Osteocyte (in vitro differentiated cells): ENCODE data around the gene TBL1Y. TPM values are rescaled to one million over a fixed set of nuclear protein-coding genes. Genes with fewer than 3 reads are reported as not detected.

Experiments
- DNase-seq: peaks from one replicate; pipeline ENCODE4 v3.0.0; 2021; ENCODE audit warnings: mixed read lengths; ENCODE audit not compliant: unreplicated experiment; ENCODE audit errors: extremely low spot score
- H3K27ac Mint-ChIP-seq: one replicate; pipeline ENCODE4 v1.8.0; 2021; ENCODE audit warnings: mild to moderate bottlenecking, mixed read lengths; ENCODE audit not compliant: unreplicated experiment
- H3K27me3 Mint-ChIP-seq: one replicate; pipeline ENCODE4 v1.8.0; 2021; ENCODE audit warnings: mixed read lengths; ENCODE audit not compliant: unreplicated experiment
- H3K36me3 Mint-ChIP-seq: one replicate; pipeline ENCODE4 v1.8.0; 2021; ENCODE audit warnings: mixed read lengths; ENCODE audit not compliant: unreplicated experiment
- H3K4me1 Mint-ChIP-seq: one replicate; pipeline ENCODE4 v1.8.0; 2021; ENCODE audit warnings: mixed read lengths; ENCODE audit not compliant: unreplicated experiment
- H3K4me3 Mint-ChIP-seq: one replicate; pipeline ENCODE4 v1.8.0; 2021; ENCODE audit warnings: mild to moderate bottlenecking, moderate library complexity, mixed read lengths; ENCODE audit not compliant: unreplicated experiment
- H3K9me3 Mint-ChIP-seq: one replicate; pipeline ENCODE4 v1.8.0; 2021; ENCODE audit warnings: mixed read lengths; ENCODE audit not compliant: unreplicated experiment
- total RNA-seq: library from RNA; stranded (reverse); gene quantifications from 2 replicates; pipeline ENCODE4 v1.2.1, GENCODE V29; 2021
- TF ChIP-seq, protein P1 (sequence below): fragments of 200-600 bp; sonication (generic); IDR thresholded peaks from 2 replicates; pipeline ENCODE4 v1.5.0; 2021; ENCODE audit warnings: antibody characterized with exemption, mild to moderate bottlenecking, moderate library complexity

Gene TBL1Y
- total RNA-seq, 1 donor from 2014 or later: not detected

DNA sequence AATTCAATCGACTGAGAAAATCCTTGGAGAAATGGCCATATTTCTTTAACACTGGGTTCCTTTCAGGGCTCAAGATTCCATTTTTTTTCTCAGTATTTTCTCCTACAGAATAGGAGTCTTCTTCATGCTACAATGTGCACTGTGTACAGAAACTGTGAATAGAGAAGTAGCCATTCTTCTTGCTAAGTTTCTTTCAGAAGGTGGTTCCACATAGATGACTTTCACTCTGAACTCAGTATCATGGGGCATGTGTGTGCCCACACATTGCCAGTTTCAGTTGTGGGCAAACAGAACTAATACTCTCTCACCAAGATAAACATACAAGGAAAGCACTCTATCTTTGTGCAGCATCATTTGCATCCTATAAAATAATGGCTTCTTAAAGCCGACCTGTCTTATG is 89.4 kb downstream of the TBL1Y start:
- H3K27ac Mint-ChIP-seq: no peak overlapping the region
- no peak overlapping the region for H3K4me3 Mint-ChIP-seq
- no peaks in the 10 kb centered on the region for H3K36me3 Mint-ChIP-seq
- TF ChIP-seq, protein P1, sequence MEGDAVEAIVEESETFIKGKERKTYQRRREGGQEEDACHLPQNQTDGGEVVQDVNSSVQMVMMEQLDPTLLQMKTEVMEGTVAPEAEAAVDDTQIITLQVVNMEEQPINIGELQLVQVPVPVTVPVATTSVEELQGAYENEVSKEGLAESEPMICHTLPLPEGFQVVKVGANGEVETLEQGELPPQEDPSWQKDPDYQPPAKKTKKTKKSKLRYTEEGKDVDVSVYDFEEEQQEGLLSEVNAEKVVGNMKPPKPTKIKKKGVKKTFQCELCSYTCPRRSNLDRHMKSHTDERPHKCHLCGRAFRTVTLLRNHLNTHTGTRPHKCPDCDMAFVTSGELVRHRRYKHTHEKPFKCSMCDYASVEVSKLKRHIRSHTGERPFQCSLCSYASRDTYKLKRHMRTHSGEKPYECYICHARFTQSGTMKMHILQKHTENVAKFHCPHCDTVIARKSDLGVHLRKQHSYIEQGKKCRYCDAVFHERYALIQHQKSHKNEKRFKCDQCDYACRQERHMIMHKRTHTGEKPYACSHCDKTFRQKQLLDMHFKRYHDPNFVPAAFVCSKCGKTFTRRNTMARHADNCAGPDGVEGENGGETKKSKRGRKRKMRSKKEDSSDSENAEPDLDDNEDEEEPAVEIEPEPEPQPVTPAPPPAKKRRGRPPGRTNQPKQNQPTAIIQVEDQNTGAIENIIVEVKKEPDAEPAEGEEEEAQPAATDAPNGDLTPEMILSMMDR: no peak
- H3K9me3 Mint-ChIP-seq: no peaks in the 10 kb centered on the region
- H3K4me1 Mint-ChIP-seq: no peaks in the 10 kb centered on the region
- no peaks in the 10 kb centered on the region for H3K27me3 Mint-ChIP-seq
- DNase-seq: no peak

DNA sequence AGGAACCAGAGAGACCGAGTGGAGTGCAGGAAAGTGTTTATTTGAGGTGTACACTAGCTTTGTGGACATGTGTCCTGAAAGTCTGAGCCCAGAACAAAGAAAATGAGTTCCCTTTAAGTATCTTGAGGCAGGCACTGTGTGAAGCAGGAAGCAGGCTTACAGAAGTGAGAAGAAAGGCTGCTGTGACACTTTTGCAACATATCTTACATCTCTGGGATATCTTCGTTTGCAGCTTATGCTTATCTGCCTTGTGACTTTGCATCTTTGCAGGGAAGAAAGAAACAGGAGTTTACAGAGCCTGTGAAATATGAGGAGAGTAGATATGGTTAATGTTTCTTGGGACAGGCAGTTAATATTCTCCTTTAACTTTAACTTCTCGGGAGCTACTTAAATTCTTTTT is 92.1 kb downstream of the TBL1Y start:
- no peak overlapping the region for H3K27ac Mint-ChIP-seq
- no peak for DNase-seq

DNA sequence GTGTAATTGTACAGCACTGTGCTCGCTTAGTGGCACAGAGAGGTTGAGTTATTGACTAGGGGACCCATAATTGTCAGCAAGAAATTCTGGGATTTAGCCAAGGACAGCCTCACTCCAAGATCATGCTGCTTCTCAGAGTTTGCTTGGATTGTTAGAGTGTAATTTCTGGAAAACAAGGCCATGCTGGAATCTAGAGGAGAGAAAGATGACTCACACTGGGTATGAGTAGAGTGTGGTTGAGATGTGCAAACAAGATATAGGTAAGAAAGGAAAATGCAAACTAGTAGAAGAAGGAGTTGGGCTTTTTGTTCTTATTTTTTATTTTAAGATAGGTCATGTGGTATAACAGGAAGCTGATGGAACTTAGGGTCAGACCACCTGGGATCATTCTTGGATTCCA is 97.4 kb downstream of the TBL1Y start:
- H3K27me3 Mint-ChIP-seq: no peaks in the 10 kb centered on the region
- H3K27ac Mint-ChIP-seq: no peak overlapping the region
- H3K4me1 Mint-ChIP-seq: no peaks in the 10 kb centered on the region
- no peak for DNase-seq
- no peaks in the 10 kb centered on the region for H3K36me3 Mint-ChIP-seq
- H3K4me3 Mint-ChIP-seq: no peak overlapping the region
- TF ChIP-seq, protein P1: no peak
- H3K9me3 Mint-ChIP-seq: no peaks in the 10 kb centered on the region

More for the DNA sequence above, 92.1 kb downstream of the TBL1Y start:
- Mint-ChIP-seq H3K36me3 (no peaks in the 10 kb centered on the region), H3K27me3 (no peaks in the 10 kb centered on the region), H3K4me3 (no peak overlapping the region), H3K4me1 (no peaks in the 10 kb centered on the region), H3K9me3 (no peaks in the 10 kb centered on the region)
- TF ChIP-seq, protein P1: no peak

DNA sequence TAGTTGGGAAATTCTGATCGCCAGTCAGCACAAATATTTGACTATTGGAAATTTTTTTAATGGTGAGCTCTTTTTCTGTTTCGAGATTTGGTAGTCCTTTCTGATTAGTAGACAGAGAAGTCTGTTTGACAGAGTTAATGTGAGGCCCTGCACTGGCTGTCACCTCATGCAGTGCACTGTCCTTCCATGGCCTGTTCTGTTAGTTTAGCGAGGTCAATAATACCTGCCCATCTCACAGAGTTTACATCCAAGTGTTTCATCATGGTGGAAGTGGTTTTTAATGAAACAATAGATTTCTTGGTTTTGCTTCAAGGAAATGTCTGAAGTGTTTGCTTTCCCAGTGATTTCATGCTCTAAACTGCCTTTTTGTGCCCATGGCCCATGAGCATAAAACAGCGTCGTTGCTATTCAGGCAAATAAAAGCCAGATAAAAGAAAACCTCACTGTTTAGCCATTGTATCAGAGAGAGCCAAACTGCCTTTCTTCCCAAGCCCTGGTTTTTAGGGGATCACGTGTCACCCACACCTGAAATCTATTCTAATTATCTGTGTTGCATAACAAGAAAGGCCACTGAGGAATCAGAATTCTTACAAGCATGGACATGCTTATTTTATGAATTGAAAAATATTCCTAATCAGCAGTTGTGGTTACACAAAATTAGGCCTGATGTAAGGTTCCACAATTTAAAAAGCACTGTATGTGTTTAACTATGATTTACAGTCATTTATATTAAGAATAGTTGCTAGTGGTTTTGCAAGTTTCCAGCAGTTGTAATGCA is 98.3 kb downstream of the TBL1Y start:
- Mint-ChIP-seq H3K27me3 (no peaks in the 10 kb centered on the region), H3K36me3 (no peaks in the 10 kb centered on the region), H3K27ac (no peak overlapping the region), H3K4me3 (no peak overlapping the region), H3K4me1 (no peaks in the 10 kb centered on the region), H3K9me3 (no peaks in the 10 kb centered on the region)
- TF ChIP-seq, protein P1: no peak
- no peak for DNase-seq

DNA sequence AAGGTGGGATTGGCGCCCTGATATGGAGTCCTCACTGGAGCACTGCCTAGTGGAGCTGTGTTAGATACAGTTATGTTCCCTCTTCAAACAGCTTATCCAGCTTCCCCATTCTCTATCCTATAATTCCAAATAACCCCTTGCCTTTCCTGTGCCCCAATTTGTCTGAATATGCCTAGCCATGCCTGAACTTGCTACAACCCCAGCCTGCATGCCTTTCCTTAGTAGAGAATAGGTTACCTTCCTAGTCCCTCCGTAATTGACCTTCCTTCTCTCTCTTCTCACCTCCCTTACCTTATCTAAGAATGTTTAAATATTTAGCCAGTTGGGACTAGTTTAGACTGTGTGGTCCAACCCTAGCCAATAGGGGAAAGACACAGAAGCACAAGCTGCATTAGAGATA is 102.6 kb downstream of the TBL1Y start:
- Mint-ChIP-seq H3K4me1 (no peaks in the 10 kb centered on the region), H3K4me3 (no peak overlapping the region), H3K27me3 (no peaks in the 10 kb centered on the region), H3K27ac (no peak overlapping the region), H3K36me3 (no peaks in the 10 kb centered on the region), H3K9me3 (no peaks in the 10 kb centered on the region)
- no peak for DNase-seq
- TF ChIP-seq, protein P1: no peak
